ENCODE results near the gene DNAJB8.

The DNAJB8 gene

GRCh38 chr3:128495435-128495970 is 28.8 kb upstream of the DNAJB8 start:
- no peak for TF ChIP-seq CTCF (conservative IDR thresholded peaks at IDR 0.05; ENCODE audit: control insufficient read depth, insufficient read depth, low read depth, low read length)
- no peak for DNase-seq (ENCODE audit: low read depth)

GRCh38 chr3:128494367-128494650 is 27.6 kb upstream of the DNAJB8 start:
- DNase-seq (ENCODE audit: low read depth) = no peak
- no peak for TF ChIP-seq CTCF (conservative IDR thresholded peaks at IDR 0.05; ENCODE audit: control insufficient read depth, insufficient read depth, low read depth, low read length)

More at GRCh38 chr3:128495435-128495970, 28.8 kb upstream of the DNAJB8 start:
- H3K4me3 ChIP-seq (ENCODE audit: control insufficient read depth, low read depth, low read length) = no peak overlapping the region

GRCh38 chr3:128493570-128494366 is 27.1 kb upstream of the DNAJB8 start:
- DNase-seq (ENCODE audit: low read depth) = no peak
- H3K4me3 ChIP-seq (ENCODE audit: control insufficient read depth, low read depth, low read length) = no peak overlapping the region
- TF ChIP-seq CTCF (conservative IDR thresholded peaks at IDR 0.05; ENCODE audit: control insufficient read depth, insufficient read depth, low read depth, low read length) = no peak

More at GRCh38 chr3:128494367-128494650, 27.6 kb upstream of the DNAJB8 start:
- no peak overlapping the region for H3K4me3 ChIP-seq (ENCODE audit: control insufficient read depth, low read depth, low read length)

GRCh38 chr3:128492671-128493569 is 26.2 kb upstream of the DNAJB8 start, which contains the start of gene GATA2:
Gene GATA2 (minus strand): TSS chr3:128493201. CDS start chr3:128487031, 6,170 bp downstream.
- no peak for DNase-seq (ENCODE audit: low read depth)
- TF ChIP-seq CTCF (conservative IDR thresholded peaks at IDR 0.05; ENCODE audit: control insufficient read depth, insufficient read depth, low read depth, low read length) = no peak
- H3K4me3 ChIP-seq (ENCODE audit: control insufficient read depth, low read depth, low read length) = no peak within 1 kb of the TSS

GRCh38 chr3:128491941-128492670 is 25.4 kb upstream of the DNAJB8 start:
- TF ChIP-seq CTCF (conservative IDR thresholded peaks at IDR 0.05; ENCODE audit: control insufficient read depth, insufficient read depth, low read depth, low read length) = no peak
- H3K4me3 ChIP-seq (ENCODE audit: control insufficient read depth, low read depth, low read length) = no peak overlapping the region
- DNase-seq (ENCODE audit: low read depth) = no peak

- TF ChIP-seq CTCF (conservative IDR thresholded peaks at IDR 0.05; ENCODE audit: control insufficient read depth, insufficient read depth, low read depth, low read length) = no peak
- H3K4me3 ChIP-seq (ENCODE audit: control insufficient read depth, low read depth, low read length) = no peak overlapping the region
- no peak for DNase-seq (ENCODE audit: low read depth)
These were observed 24.9 kb upstream of the DNAJB8 start for GRCh38 chr3:128491691-128491940.

All from fibroblast of mammary gland (primary cell).